GM19240 (cell line): Measurements from ENCODE around the gene ASIC1.
A peak's percentile ranks its signal among the peaks of the same experiment; 100 is the strongest.

Source experiments
- DNase-seq: peaks from one replicate; pipeline ENCODE4 v3.0.0; 2011; ENCODE audit warnings: low spot score; ENCODE audit not compliant: insufficient read length

Gene ASIC1

DNA sequence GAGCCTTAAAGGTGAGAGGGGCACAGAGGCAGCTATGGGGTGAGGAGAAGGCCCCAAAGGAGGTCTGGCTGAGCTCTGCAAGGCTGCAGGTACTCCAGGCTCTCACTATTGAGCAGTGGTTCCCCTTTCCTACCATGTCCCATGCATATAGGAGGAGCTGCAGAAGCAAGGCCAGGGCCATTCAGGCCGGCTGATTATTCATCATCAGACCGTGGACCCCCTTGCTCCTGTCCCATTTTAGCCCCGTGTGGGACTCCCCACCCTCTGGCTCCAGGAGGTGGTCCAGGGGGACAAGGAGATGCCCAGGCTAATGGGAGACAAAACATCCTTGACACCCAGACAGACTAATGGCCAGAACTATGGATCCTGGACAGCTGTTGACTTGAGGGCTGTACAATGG lies 49.5 kb downstream of the ASIC1 start:
- no peak for DNase-seq

- no peak for DNase-seq
Observed at GRCh38 chr12:50107416-50108268, 50.2 kb downstream of the ASIC1 start.

DNA sequence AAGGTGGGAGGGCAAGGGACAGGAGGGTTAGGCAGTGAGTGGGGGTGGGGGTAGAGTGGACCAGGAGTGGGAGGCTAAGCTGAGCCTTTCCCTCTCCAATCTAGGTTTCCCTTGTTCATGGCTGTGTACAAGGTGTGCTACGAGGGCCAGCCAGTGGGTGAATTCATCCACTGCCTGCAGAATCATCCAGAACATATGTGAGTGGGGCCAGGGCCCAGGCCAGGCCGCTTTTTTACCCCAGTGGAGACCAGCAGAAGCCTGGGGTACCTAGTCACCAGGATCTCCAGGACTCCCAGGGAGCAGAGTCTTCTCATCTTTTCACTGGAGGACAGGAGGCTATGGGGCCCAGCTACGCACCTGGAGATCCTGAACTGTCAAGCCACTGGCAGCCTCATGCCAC lies 51.9 kb downstream of the ASIC1 start:
- no peak for DNase-seq

- no peak for DNase-seq
Observed at GRCh38 chr12:50110127-50110761, 52.8 kb downstream of the ASIC1 start.

- DNase-seq, result no peak
Observed at GRCh38 chr12:50110762-50111351, 53.5 kb downstream of the ASIC1 start.

- DNase-seq, result no peak
Observed at GRCh38 chr12:50111395-50111692, 53.9 kb downstream of the ASIC1 start.

DNA sequence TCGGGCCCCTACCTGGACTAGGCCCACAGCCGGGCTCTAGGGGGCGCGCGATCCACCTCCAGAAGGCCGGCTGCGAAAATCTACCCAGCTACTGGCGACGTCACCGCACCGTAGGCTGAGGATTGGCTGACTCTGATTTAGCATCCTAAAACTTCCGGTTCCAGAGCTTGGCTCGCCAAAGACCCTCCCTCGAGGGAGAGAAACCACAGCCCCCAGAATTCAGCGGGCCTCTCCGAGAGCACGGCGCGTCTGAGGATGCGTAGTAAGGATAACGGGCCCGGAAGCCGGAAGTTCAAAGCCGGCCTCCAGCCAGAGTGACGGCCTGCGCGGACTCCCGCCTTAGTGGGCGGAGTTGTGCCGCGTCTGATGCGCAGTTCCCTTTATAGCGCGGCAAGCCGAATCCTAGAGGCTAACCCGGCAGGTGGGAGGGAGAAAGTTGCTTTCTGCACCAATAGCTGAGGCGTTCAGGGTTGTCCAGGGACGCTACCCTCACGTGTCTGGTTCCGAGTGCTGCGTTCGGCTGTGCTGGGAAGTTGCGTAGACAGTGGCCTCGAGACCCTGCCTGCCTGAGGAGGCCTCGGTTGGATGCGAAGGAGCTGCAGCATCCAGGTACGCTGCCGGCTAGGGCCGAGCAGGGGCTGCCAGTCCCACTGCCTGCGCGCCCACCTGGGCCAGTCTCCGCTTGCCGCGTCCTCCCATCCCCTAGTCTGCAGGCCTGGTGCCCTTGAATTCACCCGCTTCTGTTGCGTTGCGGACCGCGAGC lies 54.5 kb downstream of the ASIC1 start, which contains the start of gene COX14:
COX14 (plus strand) TSS at position 544 of the 763 bp plus-strand sequence. CDS start 7,808 bp downstream, outside the sequence.
- peak; percentile 88 for DNase-seq

DNA sequence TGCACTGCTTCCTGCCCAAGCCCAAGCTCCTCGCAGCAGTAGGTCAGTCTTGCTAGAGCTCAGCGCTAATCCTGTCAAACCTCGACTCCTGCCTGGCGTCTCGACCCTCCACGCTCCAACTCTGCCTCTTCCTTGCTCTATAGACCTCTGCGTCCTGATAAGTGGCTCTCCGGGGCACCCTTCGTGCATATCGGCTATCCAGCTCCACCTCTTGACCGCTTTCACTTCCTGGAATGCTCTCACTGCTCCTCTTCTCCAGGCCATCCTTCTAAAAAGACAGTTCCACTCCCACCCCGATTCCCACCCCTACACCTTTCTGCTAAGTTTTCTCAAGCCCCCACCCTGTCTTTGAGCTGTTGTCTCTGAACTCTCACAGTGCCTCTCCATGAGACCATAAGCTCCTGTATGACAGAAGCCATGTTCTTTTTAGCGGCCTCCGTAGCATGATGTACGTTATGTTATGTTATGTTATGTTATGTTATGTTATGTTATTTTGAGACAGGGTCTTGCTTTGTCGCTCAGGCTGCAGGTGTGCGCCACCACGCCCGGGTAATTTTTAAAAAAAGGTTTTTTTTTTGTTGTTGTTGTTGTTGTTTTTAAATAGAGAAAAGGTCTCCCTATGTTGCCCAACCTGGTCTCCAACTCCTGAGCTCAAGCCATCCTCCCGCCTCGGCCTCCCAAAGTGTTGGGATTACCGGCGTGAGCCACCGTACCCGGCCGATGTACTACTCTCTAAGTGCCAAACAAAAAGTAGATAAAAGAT lies 55.2 kb downstream of the ASIC1 start:
- DNase-seq, result no peak

DNA sequence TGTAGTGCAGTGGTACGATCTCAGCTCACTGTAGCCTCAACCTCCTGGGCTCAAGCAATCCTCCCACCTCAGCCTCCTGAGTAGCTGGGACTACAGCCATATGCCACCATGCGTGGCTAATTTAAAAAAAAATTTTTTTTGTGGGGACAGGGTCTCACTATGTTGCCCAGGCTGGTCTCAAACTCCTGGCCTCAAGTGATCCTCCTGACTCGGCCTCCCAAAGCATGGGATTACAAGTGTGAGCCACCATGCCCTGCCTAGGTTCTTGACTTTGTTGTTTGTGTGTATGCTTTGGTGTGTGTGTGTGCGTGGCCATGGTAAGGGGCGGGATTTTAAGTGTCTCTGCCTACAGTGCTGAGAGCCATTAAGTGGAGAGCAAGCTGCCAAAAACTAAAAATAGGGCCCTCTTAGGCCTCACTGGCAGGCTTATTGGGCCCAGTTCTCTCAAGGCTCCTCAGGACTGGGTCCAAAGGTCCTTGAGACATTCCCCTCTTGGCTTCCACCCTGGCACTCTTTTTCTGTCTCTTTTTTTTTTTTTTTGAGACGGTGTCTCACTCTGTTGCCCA lies 59.7 kb downstream of the ASIC1 start:
- no peak for DNase-seq

DNA sequence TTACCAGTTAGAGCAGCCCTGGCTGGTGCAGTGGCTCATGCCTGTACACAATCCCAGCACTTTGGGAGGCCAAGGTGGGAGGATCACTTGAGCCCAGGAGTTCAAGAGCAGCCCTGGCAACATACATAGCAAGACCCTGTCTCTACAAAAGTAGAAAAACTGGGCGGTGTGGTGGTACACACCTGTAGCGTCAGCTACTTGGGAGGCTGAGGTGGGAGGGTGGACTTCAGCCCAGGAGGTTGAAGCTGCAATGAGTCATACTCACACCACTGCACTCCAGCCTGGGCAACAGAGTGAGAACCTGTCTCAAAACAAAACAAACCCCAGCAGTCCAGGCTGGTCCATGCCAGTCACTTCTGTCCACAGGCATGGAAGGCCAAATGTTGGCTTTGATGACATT lies 62.0 kb downstream of the ASIC1 start:
- DNase-seq, result no peak

DNA sequence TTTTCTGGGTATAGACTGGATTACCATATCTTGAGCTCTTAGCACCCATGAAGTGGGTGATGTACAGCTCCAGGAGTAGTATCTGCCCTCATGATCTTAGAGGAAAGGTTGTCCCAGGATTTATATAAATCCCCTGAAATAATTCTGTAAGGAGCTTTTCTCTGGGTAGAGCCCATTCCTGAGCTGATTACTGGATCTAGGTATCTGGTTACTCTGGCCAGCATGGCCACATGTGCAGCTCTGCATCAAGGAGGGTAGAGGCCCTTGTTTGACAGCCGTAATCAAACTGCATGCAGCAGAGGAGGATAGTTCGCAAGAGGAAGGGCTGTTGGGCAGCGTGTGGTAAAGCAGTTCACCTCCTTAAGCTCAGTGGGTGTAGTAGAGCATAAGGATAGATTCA lies 63.1 kb downstream of the ASIC1 start:
- DNase-seq, result no peak

GRCh38 chr12:50120953-50121352 lies 63.6 kb downstream of the ASIC1 start:
- DNase-seq, result no peak

- no peak for DNase-seq
Observed at GRCh38 chr12:50121641-50122040, 64.2 kb downstream of the ASIC1 start.

GRCh38 chr12:50123203-50123602 lies 65.8 kb downstream of the ASIC1 start:
- DNase-seq, result no peak

- DNase-seq, result no peak
Observed at GRCh38 chr12:50127546-50127945, 70.2 kb downstream of the ASIC1 start.

DNA sequence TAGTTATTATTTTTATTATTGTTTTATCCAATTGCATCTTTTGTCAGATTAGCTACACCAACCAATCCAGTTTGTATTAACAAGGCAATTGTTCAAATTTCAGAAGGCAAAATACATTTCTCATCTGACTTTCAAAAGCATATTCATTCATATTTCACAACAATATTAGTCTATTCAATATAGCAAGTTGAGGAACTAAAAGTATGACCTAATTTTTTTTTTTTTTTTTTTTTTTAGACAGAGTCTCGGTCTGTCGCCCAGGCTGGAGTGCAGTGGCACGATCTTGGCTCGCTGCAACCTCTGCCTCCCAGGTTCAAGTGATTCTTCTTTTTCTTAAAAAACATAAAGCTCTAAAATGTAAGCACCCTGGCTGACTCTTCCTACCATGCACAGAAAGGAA lies 71.9 kb downstream of the ASIC1 start:
- no peak for DNase-seq

GRCh38 chr12:50132505-50133135 lies 75.2 kb downstream of the ASIC1 start:
- DNase-seq, result no peak
